Left colon (tissue), 2 donors: ENCODE results near the gene DYNC1H1. TPM values are rescaled to one million over a fixed set of nuclear protein-coding genes. Genes with fewer than 3 reads are reported as not detected.

Experiments used
- ATAC-seq: fragments of 200-7000 bp; cut with Tn5 transposase; one replicate; pipeline ENCODE4 v1.9.1; 2020; ENCODE audit warnings: mild to moderate bottlenecking, moderate library complexity
- DNase-seq, 2 donors: peaks; one replicate each; pipeline ENCODE4 v3.0.0-alpha.2; 2020
- intact Hi-C, 2 donors: fragments of 100-400 bp; cut with DNase I in 1 of 2; cut with micrococcal nuclease in 1 of 2; formaldehyde crosslinking; loops; one replicate each; pipeline versions ENCODE4 v1.11.2 to v1.14.0; 2022; cut with DNase I, micrococcal nuclease
- long read RNA-seq: library from polyadenylated mRNA; unstranded; transcript quantifications from one replicate; pipeline ENCODE4 v2.0.0, GENCODE V29; 2021
- total RNA-seq, 2 donors: library from RNA; stranded (reverse); fragmentation: NEBNext Ultra II Directional; extraction: Animal tissue kit (Norgen Biotek cat#: 25700); gene quantifications; one replicate each; pipeline ENCODE4 v1.2.1, GENCODE V29; 2021
- donor health status: DM: no; HTN: no; CAD: no.
- donor health status: DM: yes; HTN: yes; CAD: no.

DYNC1H1 gene
- 100 to 1,000 TPM; 370 to 424 TPM for total RNA-seq
- long read RNA-seq, transcript DYNC1H1-226 (13 exons, 2,163 nt), result major isoform, 5 of 182 reads
- long read RNA-seq, partial matches to known transcripts, result 170 of 182 reads
- long read RNA-seq, other reads (novel, unspliced or antisense), result 6 of 182 reads

- intact Hi-C loops, result no loop called here
- ATAC-seq (peak; percentile 88), DNase-seq (peak; percentile 91 to 93)
These were observed at the start of gene DYNC1H1 for GRCh38 chr14:101964297-101965180. DYNC1H1 (plus strand) TSS chr14:101964573; CDS start chr14:101964692, 119 bp downstream.

GRCh38 chr14:101915871-101916815, 48.2 kb upstream of the DYNC1H1 start:
- DNase-seq (no peak), ATAC-seq (no peak)
- intact Hi-C loops, result no loop called here

- intact Hi-C loops, result no loop called here
- peak; percentile 8 for ATAC-seq
These were observed 47.5 kb upstream of the DYNC1H1 start for GRCh38 chr14:101916816-101917412.

DNA sequence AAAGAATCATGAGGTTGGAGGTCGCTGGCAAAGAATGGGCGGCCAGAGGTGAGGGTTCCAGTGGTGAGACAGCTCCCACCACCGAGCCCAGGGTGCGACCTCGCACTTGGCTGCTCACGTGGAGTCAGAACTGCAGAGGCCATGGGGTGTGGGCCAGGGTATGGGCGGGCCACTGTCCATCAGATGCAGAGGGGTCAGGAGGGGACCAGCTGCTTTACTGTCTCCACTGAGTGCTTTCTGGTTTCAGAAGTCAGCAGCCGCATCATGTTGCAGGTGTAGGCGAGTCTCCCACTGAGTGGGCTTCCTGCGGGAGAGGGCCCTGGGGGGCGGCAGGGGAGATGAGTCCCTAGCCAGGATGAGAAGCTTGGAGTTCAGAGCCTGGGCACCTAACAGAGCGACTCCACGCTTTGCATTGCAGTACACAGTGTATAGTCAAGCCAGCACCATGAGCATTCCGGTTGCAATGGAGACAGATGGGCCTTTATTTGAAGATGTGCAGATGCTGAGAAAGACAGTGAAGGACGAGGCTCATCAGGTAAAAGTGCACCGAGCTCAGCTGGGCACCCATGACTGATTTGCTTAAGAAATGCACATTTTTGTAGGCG, 46.9 kb upstream of the DYNC1H1 start:
- intact Hi-C loops, result no loop called here
- ATAC-seq, result no peak
- DNase-seq, result no peak

More at GRCh38 chr14:101916816-101917412, 47.5 kb upstream of the DYNC1H1 start:
- no peak for DNase-seq

DNA sequence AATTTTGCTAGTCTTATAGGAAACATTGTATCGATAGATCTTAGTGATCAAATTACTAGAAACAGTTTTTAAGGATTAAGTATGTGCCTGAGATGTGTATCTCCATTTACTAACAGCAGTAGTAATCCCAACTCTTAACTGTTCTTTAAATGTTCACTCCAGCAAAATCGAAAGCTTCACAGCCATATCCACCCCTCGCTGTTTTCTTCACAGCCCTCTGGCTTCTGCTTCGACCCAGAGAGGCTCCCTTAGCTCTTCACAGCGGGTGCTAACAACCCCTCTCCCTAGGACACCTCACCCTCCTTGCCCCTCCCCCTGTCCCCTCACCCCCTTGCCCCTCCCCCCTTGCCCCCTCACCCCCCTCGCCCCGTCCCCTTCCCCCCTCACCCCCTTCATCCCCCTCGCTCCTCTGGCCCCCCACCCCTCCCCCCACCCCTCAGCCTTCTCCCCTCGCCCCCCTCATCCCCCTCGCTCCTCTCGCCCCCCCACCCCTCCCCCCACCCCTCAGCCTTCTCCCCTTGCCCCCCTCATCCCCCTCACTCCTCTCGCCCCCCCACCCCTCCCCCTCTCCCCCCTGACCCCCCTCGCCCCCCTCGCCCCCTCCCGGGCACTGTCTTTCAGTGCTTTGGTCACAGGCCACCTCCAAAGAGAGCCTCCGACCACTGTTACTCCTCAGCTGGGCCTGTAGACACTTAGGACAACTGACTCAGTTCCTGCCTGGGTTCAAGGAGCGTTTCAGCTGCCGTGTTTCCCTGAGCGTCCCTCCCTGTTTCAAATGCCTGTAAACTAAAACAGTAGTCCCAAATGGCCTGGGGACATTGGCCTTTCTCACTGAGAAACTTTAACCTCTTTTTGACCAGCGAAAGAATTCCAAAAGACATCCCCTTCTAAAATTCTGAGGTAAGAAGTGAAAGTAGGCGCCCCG, 46.0 kb upstream of the DYNC1H1 start:
- DNase-seq, result no peak
- ATAC-seq, result no peak
- intact Hi-C loops, result no loop called here

DNA sequence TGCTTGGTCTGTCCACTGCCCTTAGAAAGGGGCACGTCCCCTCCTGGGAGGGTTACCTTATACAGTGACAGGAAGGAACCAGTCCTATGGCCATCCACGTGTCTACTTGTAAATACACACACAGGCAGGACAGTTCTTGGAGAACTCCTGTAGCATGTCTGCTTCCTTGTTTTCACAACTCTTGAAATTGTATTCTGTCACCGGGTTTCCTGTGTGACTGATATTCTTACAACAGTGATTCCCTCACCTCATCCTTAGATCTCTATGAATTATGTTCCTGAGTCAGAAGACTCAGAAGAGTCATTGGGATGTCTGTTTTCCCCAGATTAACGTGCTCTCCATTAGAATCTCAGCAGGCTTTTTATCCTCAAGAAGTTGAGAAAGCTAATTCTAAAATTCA, 44.1 kb upstream of the DYNC1H1 start:
- intact Hi-C loops, result loop anchor here in 1 of 2 donors (10.0 kb wide), 1 partner anchor 145 kb away; no protein-coding TSS in a partner anchor
- ATAC-seq (no peak), DNase-seq (no peak)

GRCh38 chr14:101922866-101923265, 41.5 kb upstream of the DYNC1H1 start:
- no peak for ATAC-seq
- intact Hi-C loops, result loop anchor here in 1 of 2 donors (10.0 kb wide), 1 partner anchor 148 kb away; no protein-coding TSS in a partner anchor
- no peak for DNase-seq

GRCh38 chr14:101925152-101925551, 39.2 kb upstream of the DYNC1H1 start:
- DNase-seq, result no peak
- intact Hi-C loops, result loop anchor here in 1 of 2 donors (10.0 kb wide), 1 partner anchor 150 kb away; no protein-coding TSS in a partner anchor
- no peak for ATAC-seq

DNA sequence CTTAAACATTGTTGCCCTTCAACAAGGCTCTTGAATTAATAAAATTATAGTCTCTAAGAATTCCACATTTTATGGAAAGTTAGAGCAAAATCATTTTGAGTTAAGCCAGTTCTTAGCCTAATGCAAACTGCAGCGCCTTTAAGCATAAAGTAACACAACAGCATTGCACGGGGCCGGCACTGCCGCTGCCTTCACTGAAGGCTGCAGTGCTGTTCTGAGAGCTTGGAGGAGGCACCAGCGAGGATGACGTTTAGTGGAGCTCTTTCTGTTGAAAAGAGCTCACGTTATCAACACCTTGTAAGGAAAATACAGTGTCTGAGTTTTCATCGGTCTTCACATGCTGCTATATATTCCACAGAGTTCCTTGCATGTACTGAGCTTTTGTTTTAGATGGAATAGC, 38.3 kb upstream of the DYNC1H1 start:
- DNase-seq (no peak), ATAC-seq (no peak)
- intact Hi-C loops, result loop anchor here in 1 of 2 donors (10.0 kb wide), 1 partner anchor 151 kb away; no protein-coding TSS in a partner anchor

GRCh38 chr14:101926620-101927019, 37.8 kb upstream of the DYNC1H1 start:
- ATAC-seq (no peak), DNase-seq (no peak)
- intact Hi-C loops, result loop anchor here in 1 of 2 donors (10.0 kb wide), 1 partner anchor 152 kb away; no protein-coding TSS in a partner anchor

GRCh38 chr14:101927859-101928258, 36.5 kb upstream of the DYNC1H1 start:
- ATAC-seq (peak; percentile 50), DNase-seq (peak; percentile 67 to 76)
- intact Hi-C loops, result loop anchor here in 1 of 2 donors (10.0 kb wide), 1 partner anchor 153 kb away; no protein-coding TSS in a partner anchor

GRCh38 chr14:101928415-101928841, 35.9 kb upstream of the DYNC1H1 start:
- DNase-seq, result no peak
- ATAC-seq, result no peak
- intact Hi-C loops, result loop anchor here in 1 of 2 donors (10.0 kb wide), 1 partner anchor 154 kb away; no protein-coding TSS in a partner anchor

- no peak for DNase-seq
- intact Hi-C loops, result loop anchor here in 1 of 2 donors (10.0 kb wide), 1 partner anchor 154 kb away; no protein-coding TSS in a partner anchor
- peak; percentile 22 for ATAC-seq
These were observed 35.3 kb upstream of the DYNC1H1 start for GRCh38 chr14:101929096-101929495.

DNA sequence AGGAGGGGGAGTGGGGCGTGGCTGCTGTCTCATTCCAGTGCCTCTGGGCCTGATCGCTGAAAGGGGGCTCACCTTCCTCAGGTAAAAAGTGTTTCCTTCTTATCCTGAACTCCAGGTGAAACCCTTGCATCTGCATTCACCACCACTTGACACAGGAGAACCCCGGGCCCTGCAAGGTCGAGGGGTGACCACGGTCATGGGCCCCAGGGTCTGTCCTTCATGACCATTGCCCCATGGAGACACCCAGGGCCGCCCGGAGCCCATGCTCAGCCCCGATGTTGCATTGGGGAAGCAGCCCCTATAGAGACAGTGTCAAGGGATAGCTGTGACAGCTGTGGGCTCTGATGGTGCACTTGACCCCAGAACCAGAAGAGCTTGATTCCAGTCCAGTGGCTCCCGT, 34.4 kb upstream of the DYNC1H1 start:
- no peak for DNase-seq
- peak; percentile 13 for ATAC-seq
- intact Hi-C loops, result loop anchor here in 1 of 2 donors (10.0 kb wide), 1 partner anchor 155 kb away; no protein-coding TSS in a partner anchor

DNA sequence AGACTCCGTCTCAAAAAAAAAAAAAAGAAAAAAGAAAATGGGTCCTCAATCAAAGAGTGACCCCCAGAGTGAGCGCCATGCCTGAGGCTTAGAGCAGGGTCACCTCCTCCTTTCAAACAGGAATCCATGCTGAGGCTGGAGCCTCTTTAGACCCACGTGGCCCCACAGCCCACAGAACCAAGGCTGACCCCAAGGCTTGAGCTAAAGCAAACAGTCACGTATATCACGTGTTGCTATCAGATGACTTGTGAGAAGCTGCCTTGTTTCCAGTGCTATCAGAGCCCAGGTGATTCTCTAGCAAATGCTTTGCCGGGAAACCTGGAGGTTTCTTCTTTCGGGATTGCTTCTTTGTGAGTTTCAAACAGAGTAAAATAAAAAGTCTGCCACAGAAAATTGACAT, 31.7 kb upstream of the DYNC1H1 start:
- DNase-seq (no peak), ATAC-seq (no peak)

DNA sequence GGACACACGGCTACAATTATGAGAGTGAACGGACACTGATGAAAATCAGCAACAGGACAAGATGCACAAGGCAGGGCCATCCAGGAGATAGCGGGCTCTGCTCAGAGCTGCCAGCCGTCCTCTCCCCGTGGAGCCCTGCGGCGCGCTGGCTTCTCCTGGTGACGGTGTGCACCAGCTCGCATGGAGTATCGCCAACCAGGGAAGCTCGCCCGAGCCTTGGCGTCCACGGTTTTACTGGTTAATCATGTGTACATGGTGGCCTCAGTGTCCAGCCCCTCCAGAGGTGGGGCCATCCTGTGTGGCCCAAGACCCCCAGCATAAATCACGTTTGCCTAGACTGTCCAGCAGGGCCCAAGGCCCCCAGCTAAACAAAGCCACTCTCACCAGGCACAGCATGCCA, 31.2 kb upstream of the DYNC1H1 start:
- no peak for ATAC-seq
- intact Hi-C loops, result no loop called here
- no peak for DNase-seq

More for the DNA sequence above, 31.7 kb upstream of the DYNC1H1 start:
- intact Hi-C loops, result no loop called here
